HFFc6 (cell line): ENCODE results near the gene HNRNPUL1. TPM values are rescaled to one million over a fixed set of nuclear protein-coding genes. Genes with fewer than 3 reads are reported as not detected.

Source experiments
- DNase-seq: peaks from one replicate; pipeline ENCODE4 v3.0.0-alpha.2; 2018
- H3K27ac Mint-ChIP-seq: 2 replicates; pipeline ENCODE4 v1.8.0; 2020; ENCODE audit warnings: mild to moderate bottlenecking, mixed read lengths
- H3K27me3 Mint-ChIP-seq: 2 replicates; pipeline ENCODE4 v1.8.0; 2021; ENCODE audit warnings: mild to moderate bottlenecking, moderate library complexity, mixed read lengths; ENCODE audit not compliant: insufficient read depth
- H3K36me3 Mint-ChIP-seq: 2 replicates; pipeline ENCODE4 v1.8.0; 2021; ENCODE audit warnings: low read depth, mixed read lengths
- H3K4me1 Mint-ChIP-seq: 2 replicates; pipeline ENCODE4 v1.8.0; 2020; ENCODE audit warnings: low read depth, mixed read lengths
- H3K4me3 Mint-ChIP-seq: 2 replicates; pipeline ENCODE4 v1.8.0; 2020; ENCODE audit warnings: mild to moderate bottlenecking, moderate library complexity, mixed read lengths
- H3K9me3 Mint-ChIP-seq: 2 replicates; pipeline ENCODE4 v1.8.0; 2020; ENCODE audit warnings: mild to moderate bottlenecking, mixed read lengths
- CTCF ChIP-seq: fragments of 200-600 bp; sonication (generic); IDR thresholded peaks from 2 replicates; pipeline ENCODE4 v1.5.0; 2021; ENCODE audit warnings: antibody characterized with exemption, mild to moderate bottlenecking
- total RNA-seq, 6 experiments: library from RNA; stranded (reverse); fragmentation: NEBNext Ultra II Directional; extraction: Animal tissue kit (Norgen Biotek cat#: 25700); gene quantifications; 2 replicates in 1 of 6; 3 replicates in 5 of 6; pipeline ENCODE4 v1.2.3, GENCODE V29; 2021

Gene HNRNPUL1
- total RNA-seq, 6 experiments from 2014 or later: 176 to 245 (median 234) TPM

GRCh38 chr19:41330946-41331678, 66.9 kb downstream of the HNRNPUL1 start:
- H3K36me3 Mint-ChIP-seq: peaks cover 36% of the 10 kb centered on the region
- DNase-seq: no peak
- no peaks in the 10 kb centered on the region; the same call in none of the 2 replicates for H3K27me3 Mint-ChIP-seq
- H3K9me3 Mint-ChIP-seq: no peaks in the 10 kb centered on the region
- peaks cover 27% of the 10 kb centered on the region for H3K4me1 Mint-ChIP-seq
- no peak overlapping the region for H3K27ac Mint-ChIP-seq
- no peak overlapping the region for H3K4me3 Mint-ChIP-seq
- TF ChIP-seq CTCF: no peak

GRCh38 chr19:41332000-41332399, 67.8 kb downstream of the HNRNPUL1 start:
- H3K9me3 Mint-ChIP-seq: no peaks in the 10 kb centered on the region
- H3K4me3 Mint-ChIP-seq: no peak overlapping the region
- no peak overlapping the region for H3K27ac Mint-ChIP-seq
- peaks cover 18% of the 10 kb centered on the region for H3K4me1 Mint-ChIP-seq
- no peak for DNase-seq
- H3K27me3 Mint-ChIP-seq: no peaks in the 10 kb centered on the region; the same call in none of the 2 replicates
- no peak for TF ChIP-seq CTCF
- H3K36me3 Mint-ChIP-seq: peaks cover 33% of the 10 kb centered on the region

- DNase-seq: no peak
- H3K4me1 Mint-ChIP-seq: peaks cover 15% of the 10 kb centered on the region
- H3K27me3 Mint-ChIP-seq: no peaks in the 10 kb centered on the region; the same call in none of the 2 replicates
- no peak for TF ChIP-seq CTCF
- no peak overlapping the region for H3K4me3 Mint-ChIP-seq
- peaks cover 33% of the 10 kb centered on the region for H3K36me3 Mint-ChIP-seq
- H3K9me3 Mint-ChIP-seq: no peaks in the 10 kb centered on the region
- no peak overlapping the region for H3K27ac Mint-ChIP-seq
These were observed 68.3 kb downstream of the HNRNPUL1 start for GRCh38 chr19:41332468-41332867.

- Mint-ChIP-seq H3K9me3 (no peaks in the 10 kb centered on the region), H3K4me3 (no peak overlapping the region), H3K36me3 (peaks cover 33% of the 10 kb centered on the region), H3K27ac (no peak overlapping the region), H3K27me3 (no peaks in the 10 kb centered on the region; the same call in 1 of the 2 replicates), H3K4me1 (peaks cover 3% of the 10 kb centered on the region)
- TF ChIP-seq CTCF: no peak
- DNase-seq: no peak
These were observed 70.6 kb downstream of the HNRNPUL1 start for GRCh38 chr19:41334793-41335192.

- no peaks in the 10 kb centered on the region; the same call in 1 of the 2 replicates for H3K27me3 Mint-ChIP-seq
- no peak overlapping the region for H3K4me3 Mint-ChIP-seq
- no peak overlapping the region for H3K27ac Mint-ChIP-seq
- H3K4me1 Mint-ChIP-seq: peaks cover 10% of the 10 kb centered on the region
- DNase-seq: no peak
- no peaks in the 10 kb centered on the region for H3K9me3 Mint-ChIP-seq
- H3K36me3 Mint-ChIP-seq: peaks cover 33% of the 10 kb centered on the region
- no peak for TF ChIP-seq CTCF
These were observed 71.3 kb downstream of the HNRNPUL1 start for GRCh38 chr19:41335467-41335866.
